Measurements from ENCODE around the gene LRRN4.

Gene LRRN4

DNA sequence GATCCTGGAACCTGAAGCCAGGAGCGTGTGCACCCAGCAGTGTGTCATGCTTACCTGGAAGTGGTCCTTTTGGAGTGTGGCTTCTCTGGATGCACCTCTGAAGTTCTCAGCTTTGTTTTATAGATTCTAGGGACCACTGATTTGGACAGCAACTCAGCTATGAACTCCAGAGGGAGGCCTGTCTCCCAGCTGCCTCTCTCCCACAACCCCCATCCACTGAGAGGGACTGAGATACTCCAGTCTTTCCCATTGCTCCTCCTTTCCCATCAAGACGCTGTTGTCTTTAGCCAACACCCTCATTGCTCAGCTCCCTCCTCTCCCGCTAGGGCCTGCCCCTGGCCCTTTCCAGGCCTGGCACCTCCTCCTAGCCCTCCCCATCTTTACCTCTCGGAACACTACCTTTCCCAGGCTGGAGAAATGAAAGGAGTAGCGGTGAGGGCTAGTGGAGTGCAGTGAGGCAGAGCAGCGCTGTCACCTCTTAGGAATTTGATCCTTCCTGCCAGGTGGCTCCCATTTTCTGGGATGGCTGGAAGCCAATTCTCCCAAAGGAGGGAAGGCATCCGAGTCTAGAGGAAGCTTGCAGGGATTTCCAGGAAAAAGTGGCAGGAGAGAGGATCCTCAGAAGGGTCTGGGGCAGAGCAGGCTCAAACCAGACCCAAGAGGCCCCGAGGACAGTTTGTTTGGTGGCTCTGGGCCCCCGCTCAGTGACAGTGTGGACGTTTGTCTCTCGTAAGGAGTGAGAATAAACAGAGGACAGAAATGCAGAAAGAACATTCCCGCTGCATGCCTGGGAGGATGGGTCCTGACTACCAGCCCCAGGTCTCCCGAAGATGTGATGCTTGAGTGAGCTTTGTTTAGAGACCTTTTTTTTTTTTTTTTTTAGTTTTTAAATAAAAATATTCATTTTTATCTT lies at the start of gene LRRN4:
TSS of gene LRRN4 (minus strand) at position 285 of the 913 bp plus-strand sequence. CDS start 1,261 bp downstream, outside the sequence.
- DNase-seq, result peak; percentile 71

GRCh38 chr20:6103301-6103700 lies 49.4 kb upstream of the LRRN4 start:
- no peak for DNase-seq

DNA sequence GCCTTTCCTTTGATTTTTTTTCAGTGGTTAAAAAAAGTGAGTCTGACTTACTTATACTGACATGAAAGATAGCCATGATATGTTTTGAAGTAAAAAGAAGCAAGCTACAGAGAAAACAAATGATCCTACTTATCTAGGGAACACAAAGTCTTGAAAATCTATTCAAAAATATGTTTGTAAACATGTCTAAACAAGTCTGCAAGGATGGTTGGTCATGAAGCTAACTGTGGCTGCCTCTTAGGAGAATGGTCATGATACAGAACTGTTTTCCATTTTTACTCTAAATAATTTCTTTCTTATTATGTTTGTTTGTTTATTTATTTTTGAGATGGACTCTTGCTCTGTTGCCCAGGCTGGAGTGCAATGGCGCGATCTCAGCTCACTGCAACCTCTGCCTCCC lies 47.5 kb upstream of the LRRN4 start:
- no peak for DNase-seq

GRCh38 chr20:6100246-6100645 lies 46.4 kb upstream of the LRRN4 start:
- DNase-seq, result no peak

- DNase-seq, result no peak
These were observed 46.0 kb upstream of the LRRN4 start for GRCh38 chr20:6099819-6100218.

GRCh38 chr20:6095409-6095808 lies 41.5 kb upstream of the LRRN4 start:
- DNase-seq, result no peak

DNA sequence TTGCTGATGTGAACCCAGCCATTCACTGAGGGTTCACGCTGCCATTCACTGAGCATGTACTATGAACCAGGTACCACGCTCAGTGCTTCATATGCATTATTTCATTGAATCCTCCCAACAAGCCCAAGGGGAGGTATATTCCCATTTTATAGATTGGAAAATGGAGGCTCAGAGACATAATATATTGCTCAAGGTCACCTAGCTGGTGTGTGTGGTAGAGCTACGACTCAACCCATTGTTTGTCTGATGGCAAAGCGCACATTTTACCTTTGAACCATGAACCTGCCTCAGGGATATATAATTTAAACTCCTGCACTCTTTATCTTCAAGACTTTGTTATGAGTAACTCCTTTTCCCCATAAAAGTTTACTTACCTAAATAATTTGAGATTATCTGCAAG lies 40.7 kb upstream of the LRRN4 start:
- no peak for DNase-seq

DNA sequence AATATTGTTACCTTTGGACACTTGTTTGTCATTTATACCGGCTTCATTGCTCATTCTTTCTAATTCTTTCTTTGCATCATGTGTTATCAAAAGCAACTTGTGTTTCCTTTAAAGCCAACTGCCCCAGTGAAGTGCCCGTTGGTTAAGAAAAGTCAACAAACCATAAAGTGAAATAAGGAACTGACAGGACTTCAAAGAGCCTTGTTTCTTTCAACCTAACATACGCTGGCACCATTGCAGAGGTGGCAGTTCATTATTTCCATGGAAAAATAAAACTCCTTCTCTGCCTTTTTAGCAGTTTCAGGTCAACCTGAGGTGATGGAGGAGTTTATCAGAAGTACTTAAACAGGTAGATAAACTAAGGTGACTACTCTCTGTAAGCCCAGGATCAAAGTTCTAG lies 40.2 kb upstream of the LRRN4 start:
- no peak for DNase-seq

DNA sequence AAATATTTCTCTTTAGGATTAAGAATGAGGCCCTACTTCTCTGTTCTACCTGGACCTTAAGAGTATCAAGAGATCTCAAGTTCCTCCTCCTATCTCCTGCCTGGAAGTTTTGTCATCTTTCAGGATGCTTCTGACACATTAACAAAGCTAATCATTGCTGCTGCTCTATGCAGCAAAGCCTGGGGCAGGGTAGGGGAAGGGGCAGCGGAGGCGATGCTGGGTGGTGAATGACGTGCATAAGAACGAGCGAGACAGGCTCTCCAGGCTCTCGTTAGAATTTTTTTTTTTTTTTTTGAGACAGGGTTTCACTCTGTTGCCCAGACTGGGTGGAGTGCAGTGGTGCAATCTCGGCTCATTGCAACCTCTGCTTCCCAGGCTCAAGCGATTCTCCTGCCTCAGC lies 37.8 kb upstream of the LRRN4 start:
- DNase-seq, result no peak

- no peak for DNase-seq
These were observed 33.0 kb upstream of the LRRN4 start for GRCh38 chr20:6086868-6087267.

DNA sequence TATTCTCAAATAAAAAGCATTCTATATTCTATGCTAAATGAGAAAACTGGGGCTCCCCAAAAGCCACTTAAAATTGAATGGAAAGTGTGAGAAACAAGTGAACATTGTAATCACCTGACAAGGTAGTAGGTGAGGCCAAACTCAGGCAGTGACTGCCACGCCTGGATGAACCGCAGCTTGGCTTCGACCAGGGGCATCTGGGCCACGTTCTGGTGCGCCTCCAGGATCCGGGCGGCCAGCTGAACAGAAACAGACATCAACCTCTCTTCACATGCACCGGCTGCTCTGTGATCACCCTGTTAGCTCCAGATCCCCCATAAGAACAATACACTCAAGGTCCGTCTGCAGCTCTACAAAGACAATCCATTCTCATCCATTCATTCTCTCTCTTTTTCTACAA lies 30.1 kb upstream of the LRRN4 start:
- no peak for DNase-seq

GRCh38 chr20:6081236-6081635 lies 27.4 kb upstream of the LRRN4 start:
- no peak for DNase-seq

DNA sequence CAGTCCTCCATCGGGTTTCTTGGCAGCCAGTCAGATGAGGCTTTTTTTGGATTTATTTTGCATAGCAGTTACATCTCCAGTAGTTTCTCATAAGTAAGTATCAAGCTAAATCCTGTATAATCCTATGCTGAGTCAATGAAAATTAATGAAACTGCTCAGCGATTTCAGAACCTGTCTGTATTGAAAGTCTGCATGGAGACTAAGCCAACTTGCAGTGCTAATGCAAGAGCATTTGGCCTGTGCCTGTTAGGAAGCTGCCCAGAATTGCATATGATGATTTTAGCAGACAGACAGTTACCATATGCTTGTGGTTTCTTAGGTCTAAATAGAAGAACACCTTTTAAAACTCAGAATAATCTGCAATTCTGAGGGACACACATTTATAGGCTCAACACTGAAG lies 25.2 kb upstream of the LRRN4 start:
- no peak for DNase-seq

- DNase-seq, result no peak
These were observed 21.8 kb upstream of the LRRN4 start for GRCh38 chr20:6075428-6076219.

DNA sequence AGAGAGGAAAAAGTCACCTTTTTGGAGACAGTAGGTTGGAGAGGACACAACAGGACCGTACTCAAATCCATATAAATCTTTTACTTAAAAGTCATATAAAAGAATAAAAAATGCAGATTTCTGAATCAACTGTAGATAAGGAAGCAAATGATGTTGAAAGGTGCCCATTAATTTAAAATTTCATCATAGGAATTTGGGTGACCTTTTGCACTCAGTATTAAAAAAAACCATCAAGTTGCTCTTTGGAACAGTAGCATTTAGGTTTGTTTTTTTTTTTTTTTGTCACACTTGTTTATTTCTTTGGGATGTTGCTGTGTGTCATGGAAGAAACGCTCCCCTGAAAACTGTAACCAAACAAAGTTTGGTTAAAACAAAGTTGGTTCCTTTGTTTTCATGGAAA lies 20.9 kb upstream of the LRRN4 start:
- no peak for DNase-seq

DNA sequence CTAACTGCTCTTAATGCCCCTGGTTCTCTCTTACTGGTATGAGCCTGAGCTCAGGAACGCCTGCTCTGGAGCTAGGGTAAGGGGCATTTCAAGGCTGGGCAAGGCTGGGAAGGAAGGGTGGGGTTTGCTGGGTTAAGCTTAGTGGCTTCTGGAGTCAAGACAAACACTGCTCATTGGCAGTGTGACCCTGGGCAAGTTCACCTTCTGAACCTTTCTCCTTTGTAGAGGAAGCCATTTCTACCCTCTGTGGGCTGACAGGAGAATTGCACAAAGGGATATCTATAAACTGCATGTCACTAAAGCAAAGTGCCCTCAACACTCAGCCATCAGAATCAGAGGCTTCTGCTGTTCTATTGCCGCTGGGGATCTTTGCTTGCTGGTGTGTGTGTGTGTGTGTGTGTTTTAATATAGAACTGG lies 20.3 kb upstream of the LRRN4 start:
- DNase-seq, result no peak

- DNase-seq, result no peak
These were observed 17.2 kb upstream of the LRRN4 start for GRCh38 chr20:6070829-6071695.

DNA sequence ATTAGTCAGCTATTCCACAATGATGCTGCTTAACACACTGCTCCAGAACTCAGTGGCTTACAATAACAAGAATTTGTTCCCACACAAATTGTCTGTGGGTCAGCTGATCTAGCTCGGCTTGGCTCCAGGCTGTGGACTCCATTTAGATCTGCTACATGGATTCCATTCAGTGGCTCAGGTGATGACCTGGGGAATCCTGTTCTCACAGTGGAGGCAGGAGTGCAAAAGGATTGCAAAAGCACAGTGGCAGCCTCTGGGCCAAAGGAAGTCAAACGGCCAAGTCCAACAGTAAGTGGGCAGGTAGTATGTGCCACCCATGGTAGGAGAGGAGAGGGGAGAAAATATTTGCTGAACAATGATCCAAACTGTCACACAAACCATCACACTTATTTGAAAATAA lies 15.8 kb upstream of the LRRN4 start:
- DNase-seq, result no peak

- no peak for DNase-seq
These were observed 14.0 kb upstream of the LRRN4 start for GRCh38 chr20:6067763-6068318.

DNA sequence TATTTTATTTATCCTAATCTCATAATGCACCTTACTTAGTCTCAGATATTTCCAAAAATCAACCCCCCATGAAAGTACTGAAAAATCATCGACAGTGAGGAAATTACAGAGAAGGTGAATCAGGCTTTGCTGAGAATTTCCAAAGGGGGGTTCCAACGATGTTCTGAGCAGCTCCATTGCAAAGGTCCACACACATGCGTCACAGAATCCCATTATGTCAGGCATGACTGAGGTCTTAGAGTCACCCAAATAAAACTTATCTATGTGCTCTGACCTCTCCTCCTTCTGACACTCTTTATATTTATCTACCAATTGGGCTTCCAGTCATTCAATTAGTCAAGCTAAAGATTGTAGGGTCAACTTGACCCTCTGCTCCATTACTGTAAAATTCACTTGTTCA lies 12.7 kb upstream of the LRRN4 start:
- no peak for DNase-seq

DNA sequence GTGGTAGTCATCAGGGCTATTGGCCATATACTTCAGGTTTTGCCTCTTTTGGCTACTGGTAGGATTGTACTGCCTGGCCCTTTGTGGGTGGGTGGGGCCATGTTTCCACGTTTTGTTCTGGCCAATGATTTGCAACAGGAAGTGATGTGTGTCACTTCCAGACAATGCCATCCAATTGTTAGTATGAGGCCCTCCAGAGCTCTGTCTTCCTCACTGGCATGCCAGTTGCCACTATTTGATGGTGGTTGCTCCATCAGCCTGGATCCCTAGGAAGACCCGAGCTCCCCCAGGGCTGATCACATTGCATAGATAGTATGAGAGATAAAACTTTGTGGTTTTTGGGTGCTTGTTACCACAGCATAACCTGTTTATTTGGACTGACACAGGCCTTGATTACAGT lies 7.7 kb upstream of the LRRN4 start:
- no peak for DNase-seq

DNA sequence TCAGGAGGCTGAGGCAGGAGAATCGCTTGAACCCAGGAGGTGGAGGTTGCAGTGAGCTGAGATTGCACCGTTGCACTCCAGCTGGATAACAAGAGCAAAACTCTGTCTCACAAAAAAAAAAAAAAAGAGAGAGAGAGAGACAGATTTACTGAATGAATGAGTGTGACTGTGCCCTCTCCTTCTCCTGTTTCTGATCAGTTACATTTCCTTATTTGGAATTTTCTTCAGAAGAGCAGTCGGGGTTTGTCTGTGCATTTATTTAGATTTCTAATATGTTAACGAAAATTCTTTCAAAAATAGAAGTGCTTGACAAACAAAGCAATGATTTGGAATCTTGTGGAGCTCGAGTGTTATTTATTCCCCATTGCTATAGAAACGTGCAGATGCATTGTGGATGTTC lies 6.4 kb upstream of the LRRN4 start:
- no peak for DNase-seq
